Measurements from ENCODE around the gene PHACTR3.
"Not testable (repeated sequence)": the region's sequence is repeated elsewhere in the genome, so short reads cannot be mapped to it uniquely, and the experiment has no call there.

The PHACTR3 gene

GRCh38 chr20:59618131-59618530 is 13.8 kb downstream of the PHACTR3 start:
- no peak for TF ChIP-seq EZH2 (IDR thresholded peaks at IDR 0.05; ENCODE audit: borderline replicate concordance, low read length)
- no peaks in the 10 kb centered on the region for H3K4me1 ChIP-seq (ENCODE audit: insufficient read depth, low read length, severe bottlenecking)
- H3K27me3 ChIP-seq (ENCODE audit: insufficient read depth, low read length): no peaks in the 10 kb centered on the region; the same call in 1 of the 2 replicates
- H3F3A ChIP-seq (ENCODE audit: insufficient read depth, low read length): no peaks in the 10 kb centered on the region
- H3K36me3 ChIP-seq (ENCODE audit: insufficient read depth, low read length): no peaks in the 10 kb centered on the region
- no peak overlapping the region for H3K4me3 ChIP-seq (ENCODE audit: low read depth, low read length, poor library complexity, severe bottlenecking)
- H2AFZ ChIP-seq (ENCODE audit: low read length): no peak overlapping the region
- no peaks in the 10 kb centered on the region for H3K9me3 ChIP-seq (ENCODE audit: low read length)
- H4K20me1 ChIP-seq (ENCODE audit: insufficient read depth, low read length): no peaks in the 10 kb centered on the region
- H3K9me2 ChIP-seq (ENCODE audit: low read depth, low read length): no peaks in the 10 kb centered on the region
- H3K9ac ChIP-seq (ENCODE audit: low read length): no peak overlapping the region
- H3K79me2 ChIP-seq (ENCODE audit: insufficient read depth, low read length): no peaks in the 10 kb centered on the region
- H3K4me2 ChIP-seq (ENCODE audit: low read length): no peak overlapping the region
- H3K27ac ChIP-seq (ENCODE audit: low read depth, low read length, poor library complexity, severe bottlenecking): no peak overlapping the region

- not testable (repeated sequence) for H3K9me3 ChIP-seq (ENCODE audit: low read length); H3K36me3 ChIP-seq (ENCODE audit: insufficient read depth, low read length)
These were observed 14.2 kb downstream of the PHACTR3 start for GRCh38 chr20:59618585-59618984.

GRCh38 chr20:59620860-59621505 is 16.6 kb downstream of the PHACTR3 start:
- no peaks in the 10 kb centered on the region for H3K79me2 ChIP-seq (ENCODE audit: insufficient read depth, low read length)
- no peak overlapping the region for H3K4me2 ChIP-seq (ENCODE audit: low read length)
- no peak overlapping the region for H2AFZ ChIP-seq (ENCODE audit: low read length)
- H3K9ac ChIP-seq (ENCODE audit: low read length): no peak overlapping the region
- H3K9me2 ChIP-seq (ENCODE audit: low read depth, low read length): no peaks in the 10 kb centered on the region
- H3K4me3 ChIP-seq (ENCODE audit: low read depth, low read length, poor library complexity, severe bottlenecking): no peak overlapping the region
- no peaks in the 10 kb centered on the region for H3F3A ChIP-seq (ENCODE audit: insufficient read depth, low read length)
- H3K27ac ChIP-seq (ENCODE audit: low read depth, low read length, poor library complexity, severe bottlenecking): no peak overlapping the region
- no peaks in the 10 kb centered on the region; the same call in 1 of the 2 replicates for H3K27me3 ChIP-seq (ENCODE audit: insufficient read depth, low read length)
- TF ChIP-seq CTCF (IDR thresholded peaks at IDR 0.05; ENCODE audit: low read length) (no peak), EZH2 (IDR thresholded peaks at IDR 0.05; ENCODE audit: borderline replicate concordance, low read length) (no peak)
- no peaks in the 10 kb centered on the region for H3K36me3 ChIP-seq (ENCODE audit: insufficient read depth, low read length)
- H4K20me1 ChIP-seq (ENCODE audit: insufficient read depth, low read length): no peaks in the 10 kb centered on the region
- no peaks in the 10 kb centered on the region for H3K9me3 ChIP-seq (ENCODE audit: low read length)
- no peaks in the 10 kb centered on the region for H3K4me1 ChIP-seq (ENCODE audit: insufficient read depth, low read length, severe bottlenecking)

More at GRCh38 chr20:59618585-59618984, 14.2 kb downstream of the PHACTR3 start:
- not testable (repeated sequence) for H3F3A ChIP-seq (ENCODE audit: insufficient read depth, low read length); H3K4me2 ChIP-seq (ENCODE audit: low read length); H4K20me1 ChIP-seq (ENCODE audit: insufficient read depth, low read length); H2AFZ ChIP-seq (ENCODE audit: low read length); H3K4me3 ChIP-seq (ENCODE audit: low read depth, low read length, poor library complexity, severe bottlenecking); H3K4me1 ChIP-seq (ENCODE audit: insufficient read depth, low read length, severe bottlenecking); H3K79me2 ChIP-seq (ENCODE audit: insufficient read depth, low read length); H3K27me3 ChIP-seq (ENCODE audit: insufficient read depth, low read length); H3K9ac ChIP-seq (ENCODE audit: low read length); H3K27ac ChIP-seq (ENCODE audit: low read depth, low read length, poor library complexity, severe bottlenecking); H3K9me2 ChIP-seq (ENCODE audit: low read depth, low read length)

GRCh38 chr20:59622496-59622895 is 18.2 kb downstream of the PHACTR3 start:
- Histone ChIP-seq H3K27me3 (ENCODE audit: insufficient read depth, low read length) (no peaks in the 10 kb centered on the region; the same call in 1 of the 2 replicates), H3K9me3 (ENCODE audit: low read length) (no peaks in the 10 kb centered on the region), H3K4me1 (ENCODE audit: insufficient read depth, low read length, severe bottlenecking) (no peaks in the 10 kb centered on the region), H3K79me2 (ENCODE audit: insufficient read depth, low read length) (no peaks in the 10 kb centered on the region), H3K27ac (ENCODE audit: low read depth, low read length, poor library complexity, severe bottlenecking) (no peak overlapping the region), H3K4me2 (ENCODE audit: low read length) (no peak overlapping the region), H3K9me2 (ENCODE audit: low read depth, low read length) (no peaks in the 10 kb centered on the region), H3K36me3 (ENCODE audit: insufficient read depth, low read length) (no peaks in the 10 kb centered on the region), H3F3A (ENCODE audit: insufficient read depth, low read length) (no peaks in the 10 kb centered on the region), H2AFZ (ENCODE audit: low read length) (no peak overlapping the region), H3K9ac (ENCODE audit: low read length) (no peak overlapping the region), H3K4me3 (ENCODE audit: low read depth, low read length, poor library complexity, severe bottlenecking) (no peak overlapping the region), H4K20me1 (ENCODE audit: insufficient read depth, low read length) (no peaks in the 10 kb centered on the region)
- TF ChIP-seq CTCF (IDR thresholded peaks at IDR 0.05; ENCODE audit: low read length) (no peak), EZH2 (IDR thresholded peaks at IDR 0.05; ENCODE audit: borderline replicate concordance, low read length) (no peak)

Measured in OCI-LY1 (cell line).